K562 (cell line): ENCODE data around the gene DTWD2.

Experiments
- CTCF ChIP-seq, 3 experiments: IDR thresholded peaks in 2 of 3; conservative IDR thresholded peaks in 1 of 3; 2 replicates each; pipeline ENCODE4 v1.5.1; 2011 to 2012; ENCODE audit warnings: low read length in 3 of 3, mild to moderate bottlenecking in 3 of 3, control low read depth in 2 of 3, improper control_type of control experiment in 1 of 3, inconsistent platforms in 1 of 3, low read depth in 1 of 3, mixed read lengths in 1 of 3, moderate library complexity in 1 of 3; ENCODE audit not compliant: insufficient read depth in 2 of 3
- RBFOX2 ChIP-seq: fragments of 200-400 bp; formaldehyde crosslinking; IDR thresholded peaks from 2 replicates; pipeline ENCODE4 v1.6.1; 2017; ENCODE audit warnings: low read depth, mild to moderate bottlenecking, low read length, moderate library complexity

DNA sequence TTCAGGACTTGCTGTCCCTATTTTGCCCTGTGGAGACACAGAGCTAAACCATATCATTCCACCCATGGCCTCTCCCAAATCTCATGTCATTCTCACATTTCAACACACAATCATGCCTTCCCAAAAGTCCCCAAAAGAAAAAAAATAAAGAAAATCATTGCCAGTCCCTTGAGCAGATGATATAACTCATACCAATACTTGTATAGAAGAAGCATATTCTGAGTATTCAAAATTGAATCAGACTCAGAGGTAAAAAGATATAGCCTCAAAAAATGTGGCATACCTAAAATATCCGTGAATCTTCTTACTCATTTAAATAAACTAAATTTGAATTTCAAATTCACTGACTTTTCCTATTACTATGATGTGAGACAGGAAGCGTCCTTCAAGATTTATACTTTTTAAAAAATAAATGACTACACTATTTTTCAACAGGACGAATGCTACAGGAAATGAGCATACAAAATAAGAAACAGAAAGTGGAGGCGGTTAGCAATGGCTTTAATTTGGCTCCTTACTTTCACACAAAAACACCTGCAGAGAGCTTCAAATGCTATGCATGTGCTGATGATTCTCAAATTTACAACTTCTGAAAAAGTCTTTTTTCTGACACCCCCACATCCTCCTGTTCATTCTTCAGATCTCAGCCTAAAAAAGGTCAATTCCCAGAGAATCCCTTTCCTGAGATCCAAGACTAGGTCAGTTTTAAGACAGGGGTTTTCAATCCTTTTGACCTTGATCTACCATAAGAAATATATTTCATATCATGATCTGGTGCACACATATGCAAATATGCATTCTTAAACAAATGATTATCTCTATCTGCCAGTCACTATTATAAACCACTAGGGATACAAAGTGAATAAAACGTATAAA lies 42.9 kb upstream of the DTWD2 start:
- TF ChIP-seq RBFOX2 = no peak
- no peak for TF ChIP-seq CTCF (IDR thresholded peaks at IDR 0.05 in 2 of 3, conservative IDR thresholded peaks at IDR 0.05 in 1 of 3; ENCODE audit: insufficient read depth in 2 of 3, low read depth in 1 of 3, low read length in 3 of 3)
